ENCODE data around the gene PDP2.
"Not testable (repeated sequence)": the region's sequence is repeated elsewhere in the genome, so short reads cannot be mapped to it uniquely, and the experiment has no call there.

The PDP2 gene

DNA sequence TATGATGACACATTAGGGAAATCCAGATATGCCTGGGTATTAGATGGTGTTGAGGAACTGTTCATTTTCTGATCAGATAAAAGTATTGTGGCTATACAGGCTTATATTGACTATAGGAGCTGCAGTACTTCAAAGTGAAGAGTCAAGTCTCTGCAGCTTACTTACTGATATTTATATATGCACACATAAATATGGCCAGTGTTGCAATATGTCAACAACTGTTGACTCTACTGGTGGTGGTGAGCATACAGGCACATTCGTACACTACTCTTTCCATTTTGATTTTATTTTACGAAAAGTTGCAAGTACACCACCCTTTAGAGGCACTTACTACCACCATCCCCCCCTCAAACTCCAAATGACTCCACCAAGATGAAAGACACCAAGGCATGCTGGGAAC is 51.4 kb downstream of the PDP2 start:
- no peaks in the 10 kb centered on the region for H3K27me3 ChIP-seq (ENCODE audit: insufficient read depth, low read depth)
- no peaks in the 10 kb centered on the region for H3K36me3 ChIP-seq (ENCODE audit: insufficient read depth)
- H3K4me1 ChIP-seq (ENCODE audit: low read depth, poor library complexity, severe bottlenecking): peaks cover 54% of the 10 kb centered on the region
- no peaks in the 10 kb centered on the region for H4K20me1 ChIP-seq (ENCODE audit: insufficient read depth)
- no peak overlapping the region for H3K9ac ChIP-seq
- no peak overlapping the region for H3K4me3 ChIP-seq (IDR thresholded peaks at IDR 0.05; ENCODE audit: insufficient read depth, low read depth, low read length)
- H3K79me2 ChIP-seq (ENCODE audit: insufficient read depth, low read depth): peaks cover 22% of the 10 kb centered on the region
- H3K4me2 ChIP-seq: no peak overlapping the region
- H2AFZ ChIP-seq (ENCODE audit: low read depth): no peak overlapping the region
- TF ChIP-seq, protein P1, sequence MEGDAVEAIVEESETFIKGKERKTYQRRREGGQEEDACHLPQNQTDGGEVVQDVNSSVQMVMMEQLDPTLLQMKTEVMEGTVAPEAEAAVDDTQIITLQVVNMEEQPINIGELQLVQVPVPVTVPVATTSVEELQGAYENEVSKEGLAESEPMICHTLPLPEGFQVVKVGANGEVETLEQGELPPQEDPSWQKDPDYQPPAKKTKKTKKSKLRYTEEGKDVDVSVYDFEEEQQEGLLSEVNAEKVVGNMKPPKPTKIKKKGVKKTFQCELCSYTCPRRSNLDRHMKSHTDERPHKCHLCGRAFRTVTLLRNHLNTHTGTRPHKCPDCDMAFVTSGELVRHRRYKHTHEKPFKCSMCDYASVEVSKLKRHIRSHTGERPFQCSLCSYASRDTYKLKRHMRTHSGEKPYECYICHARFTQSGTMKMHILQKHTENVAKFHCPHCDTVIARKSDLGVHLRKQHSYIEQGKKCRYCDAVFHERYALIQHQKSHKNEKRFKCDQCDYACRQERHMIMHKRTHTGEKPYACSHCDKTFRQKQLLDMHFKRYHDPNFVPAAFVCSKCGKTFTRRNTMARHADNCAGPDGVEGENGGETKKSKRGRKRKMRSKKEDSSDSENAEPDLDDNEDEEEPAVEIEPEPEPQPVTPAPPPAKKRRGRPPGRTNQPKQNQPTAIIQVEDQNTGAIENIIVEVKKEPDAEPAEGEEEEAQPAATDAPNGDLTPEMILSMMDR (conservative IDR thresholded peaks at IDR 0.05; ENCODE audit: low read depth, low read length): no peak
- H3K27ac ChIP-seq: no peak overlapping the region

DNA sequence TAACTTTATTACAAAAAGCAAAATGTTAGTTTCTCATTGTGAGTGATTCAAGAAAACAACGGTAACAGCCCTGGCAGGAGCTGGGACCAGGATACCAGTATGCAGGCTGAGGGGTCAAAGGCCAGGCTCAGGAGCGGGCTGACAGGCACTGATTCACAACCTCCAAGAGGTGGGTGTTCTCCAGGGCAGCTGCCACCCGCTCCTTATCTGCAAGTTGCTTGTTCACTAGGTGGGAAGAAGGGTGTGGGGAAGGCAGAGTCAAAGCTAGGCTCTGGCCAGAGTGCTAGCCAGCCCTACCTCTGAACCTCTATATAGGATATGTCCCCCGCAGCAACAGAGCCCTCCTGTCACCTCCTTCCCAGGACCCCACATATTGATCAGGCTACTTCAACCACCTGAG is 51.8 kb downstream of the PDP2 start:
- H3K27ac ChIP-seq: no peak overlapping the region
- no peaks in the 10 kb centered on the region for H3K36me3 ChIP-seq (ENCODE audit: insufficient read depth)
- peaks cover 22% of the 10 kb centered on the region for H3K79me2 ChIP-seq (ENCODE audit: insufficient read depth, low read depth)
- TF ChIP-seq, protein P1 (conservative IDR thresholded peaks at IDR 0.05; ENCODE audit: low read depth, low read length): no peak
- H2AFZ ChIP-seq (ENCODE audit: low read depth): no peak overlapping the region
- no peak overlapping the region for H3K4me2 ChIP-seq
- no peak overlapping the region for H3K9ac ChIP-seq
- H3K4me1 ChIP-seq (ENCODE audit: low read depth, poor library complexity, severe bottlenecking): peaks cover 50% of the 10 kb centered on the region
- no peaks in the 10 kb centered on the region for H4K20me1 ChIP-seq (ENCODE audit: insufficient read depth)
- H3K27me3 ChIP-seq (ENCODE audit: insufficient read depth, low read depth): no peaks in the 10 kb centered on the region
- no peak overlapping the region for H3K4me3 ChIP-seq (IDR thresholded peaks at IDR 0.05; ENCODE audit: insufficient read depth, low read depth, low read length)

DNA sequence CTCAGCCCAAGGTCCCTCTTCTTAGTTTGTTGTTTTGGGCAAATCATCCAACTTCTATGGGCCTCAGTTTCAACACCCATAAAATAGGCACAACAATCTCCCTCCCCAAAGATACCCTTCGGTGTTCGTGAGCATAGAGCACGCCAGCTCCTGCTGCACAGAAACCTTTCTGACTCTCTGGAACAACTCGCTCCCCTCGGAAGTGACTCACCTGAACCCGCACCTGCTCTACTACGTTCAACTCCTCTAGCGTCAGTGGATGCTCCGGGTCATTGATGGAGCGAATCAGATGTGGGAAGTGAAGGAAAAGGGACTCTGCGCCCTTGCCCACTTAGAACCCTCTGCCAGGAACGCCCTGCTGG is 53.4 kb downstream of the PDP2 start:
- 0 out of 2 replicates have a peak overlapping the region, but pooled peaks have one; percentile 7 for H3K27ac ChIP-seq
- no peaks in the 10 kb centered on the region for H4K20me1 ChIP-seq (ENCODE audit: insufficient read depth)
- H3K36me3 ChIP-seq (ENCODE audit: insufficient read depth): no peaks in the 10 kb centered on the region
- peak overlapping the region; percentile 59; the same call in 1 of the 2 replicates for H3K9ac ChIP-seq
- peaks cover 33% of the 10 kb centered on the region for H3K4me1 ChIP-seq (ENCODE audit: low read depth, poor library complexity, severe bottlenecking)
- H3K4me3 ChIP-seq (IDR thresholded peaks at IDR 0.05; ENCODE audit: insufficient read depth, low read depth, low read length): no peak overlapping the region
- H2AFZ ChIP-seq (ENCODE audit: low read depth): peak overlapping the region; percentile 60; the same call in 1 of the 2 replicates
- peak overlapping the region; percentile 98 for H3K4me2 ChIP-seq
- TF ChIP-seq, protein P1 (conservative IDR thresholded peaks at IDR 0.05; ENCODE audit: low read depth, low read length): no peak
- H3K79me2 ChIP-seq (ENCODE audit: insufficient read depth, low read depth): peaks cover 22% of the 10 kb centered on the region
- no peaks in the 10 kb centered on the region for H3K27me3 ChIP-seq (ENCODE audit: insufficient read depth, low read depth)

DNA sequence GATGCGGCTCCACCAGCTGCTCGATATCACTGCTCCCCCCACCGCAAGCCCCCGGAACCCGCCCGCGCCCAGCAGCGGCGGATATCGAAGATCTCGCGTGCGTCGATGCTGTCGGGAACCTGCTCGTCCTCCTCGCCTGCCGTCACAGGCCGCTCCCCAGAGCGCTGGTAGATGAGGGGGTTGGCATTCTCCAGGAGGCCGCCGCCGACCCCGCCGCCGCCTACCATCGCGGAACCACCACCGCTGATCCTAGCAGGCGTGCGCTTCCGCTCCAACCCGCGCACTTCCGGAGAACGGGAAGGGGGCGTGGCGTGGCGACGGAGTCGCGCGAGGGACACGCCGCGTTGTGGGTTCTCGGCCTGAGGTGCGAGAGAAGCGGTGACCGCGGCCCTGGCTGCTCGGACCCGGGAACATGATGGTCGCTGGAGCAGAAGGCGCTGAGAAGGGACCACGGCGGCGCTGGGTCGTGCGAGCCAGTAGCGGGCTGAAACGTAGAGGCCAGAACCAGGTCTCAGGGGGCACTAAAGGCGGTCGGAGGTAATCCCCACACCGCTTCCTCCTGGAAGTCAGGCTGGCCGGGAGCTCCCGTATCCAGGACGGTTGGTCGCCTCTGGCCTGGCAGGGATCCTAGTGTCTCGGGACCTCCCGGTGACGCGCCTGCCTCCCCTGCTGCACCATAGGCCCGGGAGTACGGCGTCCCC is 54.0 kb downstream of the PDP2 start, which contains the start of gene CIAO2B:
TSS of gene CIAO2B (minus strand) at position 265 of the 701 bp plus-strand sequence. CDS start at position 227, 38 bp downstream.
- H3K4me3 ChIP-seq (IDR thresholded peaks at IDR 0.05; ENCODE audit: insufficient read depth, low read depth, low read length): no peak within 1 kb of the TSS
- H3K4me2 ChIP-seq: peak within 1 kb of the TSS; percentile 98
- no peaks in the 10 kb centered on the region for H4K20me1 ChIP-seq (ENCODE audit: insufficient read depth)
- peak within 1 kb of the TSS; percentile 59 for H3K9ac ChIP-seq
- no peaks in the 10 kb centered on the region for H3K36me3 ChIP-seq (ENCODE audit: insufficient read depth)
- 0 out of 2 replicates have a peak within 1 kb of the TSS, but pooled peaks have one; percentile 18 for H3K27ac ChIP-seq
- H3K27me3 ChIP-seq (ENCODE audit: insufficient read depth, low read depth): no peaks in the 10 kb centered on the region
- TF ChIP-seq, protein P1 (conservative IDR thresholded peaks at IDR 0.05; ENCODE audit: low read depth, low read length): no peak
- H3K79me2 ChIP-seq (ENCODE audit: insufficient read depth, low read depth): peaks cover 22% of the 10 kb centered on the region
- H2AFZ ChIP-seq (ENCODE audit: low read depth): peak within 1 kb of the TSS; percentile 60
- H3K4me1 ChIP-seq (ENCODE audit: low read depth, poor library complexity, severe bottlenecking): peaks cover 29% of the 10 kb centered on the region

DNA sequence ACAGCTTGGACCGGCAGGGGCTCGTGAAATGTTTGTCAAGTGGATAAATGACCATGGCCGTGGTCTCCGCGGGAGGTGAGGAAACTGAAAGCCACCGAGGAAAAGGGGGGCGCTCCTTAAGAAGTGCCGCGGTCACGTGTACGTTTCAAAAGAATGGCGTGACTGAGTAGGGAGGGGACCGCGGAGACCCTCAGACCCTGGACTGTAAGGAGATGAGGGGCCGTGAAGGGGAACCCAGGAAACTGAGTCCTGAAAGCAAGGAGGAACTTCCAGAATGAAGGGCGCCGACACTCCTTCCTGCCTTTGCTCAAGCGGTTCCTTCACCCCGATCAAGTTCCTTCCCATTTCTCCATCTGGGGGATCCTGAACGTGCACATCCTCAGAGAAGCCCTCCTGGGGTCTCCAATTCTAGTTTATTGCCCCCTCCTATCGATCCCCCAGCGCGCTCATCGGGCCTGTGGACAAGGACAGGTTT is 54.6 kb downstream of the PDP2 start:
- not testable (repeated sequence) for H3K4me3 ChIP-seq (IDR thresholded peaks at IDR 0.05; ENCODE audit: insufficient read depth, low read depth, low read length); H4K20me1 ChIP-seq (ENCODE audit: insufficient read depth); H3K36me3 ChIP-seq (ENCODE audit: insufficient read depth); H3K27me3 ChIP-seq (ENCODE audit: insufficient read depth, low read depth)
- Histone ChIP-seq H2AFZ (ENCODE audit: low read depth) (peak overlapping the region; percentile 60), H3K79me2 (ENCODE audit: insufficient read depth, low read depth) (peaks cover 22% of the 10 kb centered on the region), H3K4me1 (ENCODE audit: low read depth, poor library complexity, severe bottlenecking) (peaks cover 27% of the 10 kb centered on the region), H3K4me2 (peak overlapping the region; percentile 76), H3K9ac (peak overlapping the region; percentile 59), H3K27ac (0 out of 2 replicates have a peak overlapping the region, but pooled peaks have one; percentile 18)
